ENCODE data around the gene RNF11. TPM values are rescaled to one million over a fixed set of nuclear protein-coding genes. Genes with fewer than 3 reads are reported as not detected.
"Not testable (repeated sequence)": the region's sequence is repeated elsewhere in the genome, so short reads cannot be mapped to it uniquely, and the experiment has no call there.

RNF11 gene
- total RNA-seq, 1 donor from 2014 or later = 15.3 TPM

DNA sequence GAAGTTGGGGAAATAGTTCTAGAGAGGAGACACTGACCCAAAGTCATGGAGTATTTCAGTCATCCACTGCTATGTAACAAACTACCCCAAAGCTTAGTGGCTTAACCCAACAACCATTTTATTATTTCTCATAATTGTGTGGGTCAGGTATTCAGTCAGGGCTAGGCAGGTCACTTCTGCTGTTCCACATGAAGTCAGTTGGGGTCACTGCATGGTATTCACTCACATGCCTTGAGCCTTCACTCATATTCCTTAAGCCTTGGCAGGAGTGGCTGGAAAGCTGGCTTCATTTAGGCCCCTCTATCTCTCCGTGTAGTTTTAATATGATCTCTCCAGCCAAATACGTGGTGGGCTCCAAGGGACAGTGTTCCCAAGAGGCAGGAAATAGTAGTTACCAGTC, 17.5 kb upstream of the RNF11 start:
- Mint-ChIP-seq H3K9me3 (no peaks in the 10 kb centered on the region), H3K4me3 (no peak overlapping the region), H3K27me3 (peaks cover 4% of the 10 kb centered on the region), H3K36me3 (ENCODE audit: low read depth) (no peaks in the 10 kb centered on the region), H3K27ac (no peak overlapping the region), H3K4me1 (peaks cover 10% of the 10 kb centered on the region)
- CTCF ChIA-PET = no interaction called here
- TF ChIP-seq, protein P1, sequence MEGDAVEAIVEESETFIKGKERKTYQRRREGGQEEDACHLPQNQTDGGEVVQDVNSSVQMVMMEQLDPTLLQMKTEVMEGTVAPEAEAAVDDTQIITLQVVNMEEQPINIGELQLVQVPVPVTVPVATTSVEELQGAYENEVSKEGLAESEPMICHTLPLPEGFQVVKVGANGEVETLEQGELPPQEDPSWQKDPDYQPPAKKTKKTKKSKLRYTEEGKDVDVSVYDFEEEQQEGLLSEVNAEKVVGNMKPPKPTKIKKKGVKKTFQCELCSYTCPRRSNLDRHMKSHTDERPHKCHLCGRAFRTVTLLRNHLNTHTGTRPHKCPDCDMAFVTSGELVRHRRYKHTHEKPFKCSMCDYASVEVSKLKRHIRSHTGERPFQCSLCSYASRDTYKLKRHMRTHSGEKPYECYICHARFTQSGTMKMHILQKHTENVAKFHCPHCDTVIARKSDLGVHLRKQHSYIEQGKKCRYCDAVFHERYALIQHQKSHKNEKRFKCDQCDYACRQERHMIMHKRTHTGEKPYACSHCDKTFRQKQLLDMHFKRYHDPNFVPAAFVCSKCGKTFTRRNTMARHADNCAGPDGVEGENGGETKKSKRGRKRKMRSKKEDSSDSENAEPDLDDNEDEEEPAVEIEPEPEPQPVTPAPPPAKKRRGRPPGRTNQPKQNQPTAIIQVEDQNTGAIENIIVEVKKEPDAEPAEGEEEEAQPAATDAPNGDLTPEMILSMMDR (IDR thresholded peaks at IDR 0.05) = no peak
- intact Hi-C loops (cut with micrococcal nuclease) = no loop called here
- ATAC-seq (ENCODE audit: low read depth) = no peak
- POLR2A ChIA-PET = no interaction called here
- no peak for DNase-seq

DNA sequence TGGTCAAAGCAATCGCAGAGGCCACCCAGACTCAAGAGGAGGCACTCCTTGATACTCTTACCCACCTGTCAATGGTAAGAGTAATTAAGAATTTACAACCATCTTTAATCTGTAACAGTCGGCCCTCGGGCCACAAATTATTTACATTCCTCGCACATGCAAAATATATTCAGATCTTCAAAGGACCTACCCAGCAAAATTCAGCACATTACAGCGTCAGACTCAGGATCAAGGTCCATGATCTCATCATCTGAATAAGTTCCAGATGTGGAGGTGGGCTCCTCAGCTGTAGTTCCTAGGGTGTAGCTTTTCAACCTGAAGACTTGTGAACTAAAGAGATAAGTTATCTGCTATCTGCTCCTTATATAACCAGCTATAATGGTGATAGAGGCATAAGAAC, 17.1 kb upstream of the RNF11 start:
- TF ChIP-seq, protein P1 (IDR thresholded peaks at IDR 0.05) = no peak
- Mint-ChIP-seq H3K4me3 (no peak overlapping the region), H3K27me3 (peaks cover 4% of the 10 kb centered on the region), H3K36me3 (ENCODE audit: low read depth) (no peaks in the 10 kb centered on the region), H3K4me1 (peaks cover 10% of the 10 kb centered on the region), H3K27ac (no peak overlapping the region), H3K9me3 (no peaks in the 10 kb centered on the region)
- ChIA-PET POLR2A (no interaction called here), CTCF (no interaction called here)
- ATAC-seq (ENCODE audit: low read depth) (no peak), DNase-seq (no peak)
- intact Hi-C loops (cut with micrococcal nuclease) = no loop called here

DNA sequence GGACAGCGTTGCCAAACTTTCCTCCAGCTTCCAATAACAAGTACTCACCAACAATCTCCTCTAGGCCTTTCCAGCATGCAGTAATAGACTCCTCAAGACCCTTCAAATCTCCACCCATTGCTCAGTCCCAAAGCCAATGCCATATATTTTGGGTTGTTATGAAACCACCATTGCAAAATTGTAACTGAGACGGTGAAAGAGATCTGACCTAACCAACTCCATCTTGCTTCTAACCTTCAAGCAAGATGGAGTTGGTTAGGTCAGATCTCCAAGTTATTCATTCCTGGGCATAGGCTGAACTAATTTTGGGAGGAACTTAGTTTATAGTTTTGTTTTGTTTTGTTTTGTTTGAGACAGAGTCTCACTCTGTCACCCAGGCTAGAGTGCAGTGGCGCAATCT, 14.5 kb upstream of the RNF11 start:
- H3K27me3 Mint-ChIP-seq; H3K27ac Mint-ChIP-seq; H3K9me3 Mint-ChIP-seq; ATAC-seq (ENCODE audit: low read depth); CTCF ChIA-PET; POLR2A ChIA-PET; H3K4me1 Mint-ChIP-seq; intact Hi-C loops (cut with micrococcal nuclease); H3K36me3 Mint-ChIP-seq (ENCODE audit: low read depth); DNase-seq; H3K4me3 Mint-ChIP-seq: not testable (repeated sequence)

DNA sequence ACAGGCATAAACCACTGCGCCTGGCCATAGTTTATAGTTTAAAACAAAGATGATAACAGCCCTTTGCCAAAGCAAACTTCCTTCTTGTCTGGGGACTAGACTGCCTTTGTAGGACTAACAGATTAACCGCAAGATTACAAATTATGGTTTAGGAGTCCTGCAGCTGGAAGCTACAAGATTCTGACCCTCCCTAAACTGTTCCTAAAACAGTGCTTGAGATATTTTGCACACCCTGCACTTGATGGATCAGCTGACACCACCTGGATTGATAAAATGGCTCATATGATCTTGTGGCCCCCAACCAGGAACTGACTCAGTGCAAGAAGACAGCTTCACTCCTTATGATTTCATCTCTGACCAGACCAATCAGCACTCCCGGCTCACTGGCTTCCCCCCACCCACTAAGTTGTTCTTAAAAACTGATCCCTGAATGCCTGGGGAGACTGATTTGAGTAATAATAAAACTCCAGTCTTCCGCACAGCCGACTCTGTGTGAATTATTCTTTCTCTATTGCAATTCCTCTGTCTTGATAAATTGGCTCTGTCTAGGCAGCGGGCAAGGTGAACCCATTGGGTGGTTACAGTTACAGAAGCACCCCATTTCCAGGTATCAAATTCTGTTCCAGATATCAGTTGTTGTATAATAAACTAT, 13.8 kb upstream of the RNF11 start:
- ATAC-seq (ENCODE audit: low read depth) = no peak
- H3K9me3 Mint-ChIP-seq = no peaks in the 10 kb centered on the region
- TF ChIP-seq, protein P1 (IDR thresholded peaks at IDR 0.05) = no peak
- ChIA-PET POLR2A (no interaction called here), CTCF (no interaction called here)
- H3K4me1 Mint-ChIP-seq = no peaks in the 10 kb centered on the region
- intact Hi-C loops (cut with micrococcal nuclease) = no loop called here
- no peak overlapping the region for H3K27ac Mint-ChIP-seq
- no peaks in the 10 kb centered on the region for H3K36me3 Mint-ChIP-seq (ENCODE audit: low read depth)
- DNase-seq = no peak
- H3K4me3 Mint-ChIP-seq = no peak overlapping the region
- H3K27me3 Mint-ChIP-seq = peaks cover 10% of the 10 kb centered on the region

DNA sequence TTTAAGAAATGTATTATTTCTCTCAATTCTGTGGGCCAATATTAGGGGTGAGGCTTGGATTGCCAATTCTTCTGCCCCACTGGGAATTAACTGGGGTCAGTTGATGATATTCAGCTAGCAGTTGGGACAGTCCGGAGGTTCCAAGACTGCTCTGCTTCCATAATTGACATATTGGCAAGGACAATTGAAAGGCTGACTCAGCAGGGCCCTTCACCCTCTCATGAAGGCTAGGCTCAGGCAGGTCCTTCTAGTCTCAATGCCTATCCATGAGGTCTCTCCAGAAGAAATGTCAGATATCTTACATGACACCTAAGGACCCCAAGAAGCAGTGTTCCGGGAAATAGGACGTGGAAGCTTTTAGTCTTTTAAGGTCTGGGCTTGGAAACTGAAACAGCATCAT, 13.3 kb upstream of the RNF11 start:
- intact Hi-C loops (cut with micrococcal nuclease) = no loop called here
- ChIA-PET CTCF (no interaction called here), POLR2A (no interaction called here)
- H3K4me1 Mint-ChIP-seq = no peaks in the 10 kb centered on the region
- H3K36me3 Mint-ChIP-seq (ENCODE audit: low read depth) = no peaks in the 10 kb centered on the region
- peaks cover 11% of the 10 kb centered on the region for H3K27me3 Mint-ChIP-seq
- no peak overlapping the region for H3K4me3 Mint-ChIP-seq
- H3K9me3 Mint-ChIP-seq = no peaks in the 10 kb centered on the region
- TF ChIP-seq, protein P1 (IDR thresholded peaks at IDR 0.05) = no peak
- ATAC-seq (ENCODE audit: low read depth) = no peak
- no peak overlapping the region for H3K27ac Mint-ChIP-seq
- no peak for DNase-seq

DNA sequence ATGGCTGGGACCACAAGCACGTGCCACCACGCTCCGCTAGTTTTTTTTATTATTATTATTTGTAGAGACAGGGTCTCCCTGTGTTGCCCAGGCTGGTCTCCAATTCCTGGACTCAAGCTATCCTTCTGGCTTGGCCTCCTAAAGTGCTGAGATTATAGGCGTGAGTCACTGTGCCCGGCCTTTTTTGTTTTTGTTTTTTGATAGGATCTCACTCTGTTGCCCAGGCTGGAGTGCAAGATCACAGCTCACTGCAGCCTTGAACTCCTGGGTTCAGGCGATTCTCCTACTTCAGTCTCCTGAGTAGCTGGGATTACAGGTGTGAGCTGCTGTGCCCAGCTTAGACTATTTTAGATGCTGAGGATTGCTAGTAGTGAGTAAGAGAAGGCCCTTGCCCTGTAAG, 11.8 kb upstream of the RNF11 start:
- DNase-seq (no peak), ATAC-seq (ENCODE audit: low read depth) (no peak)
- no peaks in the 10 kb centered on the region for H3K9me3 Mint-ChIP-seq
- H3K4me3 Mint-ChIP-seq = no peak overlapping the region
- ChIA-PET CTCF (interaction anchor here (0.5 to 1.0 kb wide), 2 partner anchors 10 to 32 kb away, joined by 3 read pairs; no protein-coding TSS in a partner anchor), POLR2A (no interaction called here)
- H3K27me3 Mint-ChIP-seq = peaks cover 14% of the 10 kb centered on the region
- TF ChIP-seq, protein P1 (IDR thresholded peaks at IDR 0.05) = no peak
- H3K27ac Mint-ChIP-seq = no peak overlapping the region
- no peaks in the 10 kb centered on the region for H3K36me3 Mint-ChIP-seq (ENCODE audit: low read depth)
- H3K4me1 Mint-ChIP-seq = no peaks in the 10 kb centered on the region
- intact Hi-C loops (cut with micrococcal nuclease) = no loop called here

DNA sequence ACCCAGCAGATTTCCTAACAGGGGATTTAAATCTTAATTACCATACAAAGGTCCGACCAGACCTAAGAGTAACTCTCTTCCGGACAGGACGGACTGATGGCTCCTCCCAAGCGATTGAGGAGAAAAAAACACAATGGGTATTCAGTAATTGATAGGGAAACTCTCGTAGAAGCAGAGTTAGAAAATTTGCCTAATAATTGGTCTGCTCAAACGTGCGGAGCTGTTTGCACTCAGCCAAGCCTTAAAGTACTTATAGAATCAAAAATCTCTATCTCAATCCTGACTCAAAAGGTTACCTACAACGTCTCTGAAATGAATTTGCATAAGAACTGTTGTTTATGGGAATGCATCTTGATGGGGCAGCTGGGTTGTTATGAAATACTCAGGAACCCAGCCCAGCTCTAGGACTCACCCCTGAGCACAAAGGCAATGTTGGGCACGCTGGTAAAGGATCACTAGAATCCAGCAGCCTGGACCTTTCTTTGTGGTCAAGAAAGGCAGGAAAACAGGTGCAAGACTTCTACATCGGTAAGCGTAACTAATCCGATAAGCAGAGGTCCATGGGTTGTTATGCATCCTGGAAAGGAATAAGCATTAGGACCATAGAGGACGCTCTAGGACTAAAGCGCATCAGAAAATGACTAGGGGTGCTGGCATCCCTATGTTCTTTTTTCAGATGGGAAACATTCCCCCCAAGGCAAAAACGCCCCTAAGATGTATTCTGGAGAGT, 8.7 kb upstream of the RNF11 start:
- H3K9me3 Mint-ChIP-seq; H3K4me1 Mint-ChIP-seq; H3K27ac Mint-ChIP-seq; H3K36me3 Mint-ChIP-seq (ENCODE audit: low read depth); DNase-seq; intact Hi-C loops (cut with micrococcal nuclease); POLR2A ChIA-PET; H3K4me3 Mint-ChIP-seq; CTCF ChIA-PET; ATAC-seq (ENCODE audit: low read depth): not testable (repeated sequence)
- H3K27me3 Mint-ChIP-seq = peaks cover 19% of the 10 kb centered on the region

DNA sequence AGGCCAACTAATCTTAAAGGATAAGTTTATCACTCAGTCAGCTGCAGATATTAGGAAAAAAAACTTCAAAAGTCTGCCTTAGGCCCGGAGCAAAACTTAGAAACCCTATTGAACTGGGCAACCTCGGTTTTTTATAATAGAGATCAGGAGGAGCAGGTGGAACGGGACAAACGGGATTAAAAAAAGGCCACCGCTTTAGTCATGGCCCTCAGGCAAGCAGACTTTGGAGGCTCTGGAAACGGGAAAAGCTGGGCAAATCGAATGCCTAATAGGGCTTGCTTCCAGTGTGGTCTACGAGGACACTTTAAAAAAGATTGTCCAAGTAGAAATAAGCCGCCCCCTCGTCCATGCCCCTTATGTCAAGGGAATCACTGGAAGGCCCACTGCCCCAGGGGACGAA, 7.6 kb upstream of the RNF11 start:
- CTCF ChIA-PET; H3K27ac Mint-ChIP-seq; DNase-seq; H3K36me3 Mint-ChIP-seq (ENCODE audit: low read depth); H3K9me3 Mint-ChIP-seq; H3K4me1 Mint-ChIP-seq; POLR2A ChIA-PET; ATAC-seq (ENCODE audit: low read depth); intact Hi-C loops (cut with micrococcal nuclease); H3K4me3 Mint-ChIP-seq: not testable (repeated sequence)
- H3K27me3 Mint-ChIP-seq = peaks cover 19% of the 10 kb centered on the region
